Measurements from ENCODE around the gene ORM2.
"Not testable (repeated sequence)": the region's sequence is repeated elsewhere in the genome, so short reads cannot be mapped to it uniquely, and the experiment has no call there.

The ORM2 gene

DNA sequence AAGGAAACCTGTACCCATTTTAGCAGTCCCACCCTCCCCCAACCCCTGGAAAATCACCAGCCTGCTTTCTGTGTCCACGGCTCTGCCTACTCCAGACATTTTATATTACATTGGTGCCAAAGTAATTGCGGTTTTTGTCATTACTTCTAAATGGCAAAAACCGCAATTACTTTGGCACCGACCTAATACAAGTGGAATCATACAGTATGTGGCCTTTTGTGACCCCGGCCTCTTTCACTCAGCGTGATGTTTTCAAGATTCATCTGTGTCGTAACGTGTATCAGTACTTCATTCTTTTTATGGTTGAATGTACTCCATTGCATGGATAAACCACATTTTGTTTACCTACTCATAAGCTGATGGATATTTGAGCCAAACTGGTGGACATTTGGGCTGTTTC lies 16.5 kb upstream of the ORM2 start:
- DNase-seq (ENCODE audit: low read depth in 2 of 3, low spot score in 2 of 3), result no peak

DNA sequence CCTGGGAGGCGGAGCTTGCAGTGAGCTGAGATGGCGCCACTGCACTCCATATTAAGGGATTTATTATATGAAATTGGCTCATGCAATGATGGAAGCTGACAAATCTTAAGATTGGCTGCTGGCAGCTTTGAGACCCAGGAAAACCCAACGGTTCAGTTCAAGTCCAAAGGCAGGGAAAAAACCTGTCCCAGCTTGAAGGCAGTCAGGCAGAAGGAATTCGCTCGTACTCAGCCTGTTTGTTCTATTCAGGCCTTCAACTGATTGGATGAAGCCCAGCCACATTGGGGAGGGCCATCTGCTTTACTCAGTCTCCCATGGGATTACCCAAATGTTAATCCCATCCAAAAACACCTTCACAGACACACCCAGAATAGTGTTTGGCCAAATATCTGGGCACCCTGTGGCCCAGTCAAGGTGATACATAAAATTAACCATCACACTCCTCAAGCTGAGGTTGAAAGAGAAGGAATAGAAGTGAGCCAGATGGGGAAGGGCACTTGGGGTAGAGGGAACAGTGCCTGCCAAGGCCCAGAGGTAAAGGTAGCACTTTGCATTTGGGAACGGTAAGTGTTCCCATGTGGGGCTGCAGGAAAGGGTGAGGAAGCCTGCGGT lies 15.3 kb upstream of the ORM2 start:
- DNase-seq (ENCODE audit: low read depth in 2 of 3, low spot score in 2 of 3), result no peak

DNA sequence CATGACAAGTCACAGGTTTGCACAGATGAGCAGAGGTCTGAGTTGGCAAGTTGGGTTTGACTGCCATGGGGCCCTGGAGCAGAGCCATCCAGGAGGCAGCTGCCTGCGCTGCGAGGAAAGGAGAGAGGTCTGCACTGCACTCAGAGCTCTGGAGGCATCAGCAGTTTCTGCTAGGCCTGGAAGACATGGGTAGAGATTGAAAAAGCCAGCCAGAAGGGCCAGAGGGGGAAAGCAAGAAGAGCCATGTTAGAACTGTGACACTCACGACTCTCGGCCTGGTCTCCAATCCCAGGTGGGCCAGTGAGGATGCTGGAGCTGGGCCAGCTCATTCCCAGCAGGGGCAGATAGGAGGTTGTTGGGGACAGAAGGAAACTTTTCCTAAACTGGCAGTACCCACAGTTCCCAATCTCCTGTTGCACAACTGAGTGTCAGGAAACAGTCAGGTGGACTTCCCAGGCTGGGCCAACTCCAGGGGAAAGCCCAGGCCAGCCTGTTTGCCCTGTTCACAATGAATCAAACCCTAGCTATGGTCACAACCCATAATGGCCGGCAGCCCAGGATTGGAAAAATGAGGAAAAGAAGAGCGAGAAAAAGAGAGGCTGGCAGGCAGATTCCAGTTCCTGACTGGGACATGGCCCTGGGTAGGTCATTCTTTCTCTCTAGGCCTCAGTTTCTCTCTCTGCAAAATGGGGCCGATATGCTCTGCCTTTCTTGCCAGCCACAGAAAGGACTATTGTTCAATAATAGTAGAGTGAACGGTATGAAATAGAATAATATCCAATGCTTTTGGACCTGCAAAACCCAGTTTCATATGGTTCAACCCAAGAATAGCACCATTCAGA lies 14.6 kb upstream of the ORM2 start:
- no peak for DNase-seq (ENCODE audit: low read depth in 2 of 3, low spot score in 2 of 3)

DNA sequence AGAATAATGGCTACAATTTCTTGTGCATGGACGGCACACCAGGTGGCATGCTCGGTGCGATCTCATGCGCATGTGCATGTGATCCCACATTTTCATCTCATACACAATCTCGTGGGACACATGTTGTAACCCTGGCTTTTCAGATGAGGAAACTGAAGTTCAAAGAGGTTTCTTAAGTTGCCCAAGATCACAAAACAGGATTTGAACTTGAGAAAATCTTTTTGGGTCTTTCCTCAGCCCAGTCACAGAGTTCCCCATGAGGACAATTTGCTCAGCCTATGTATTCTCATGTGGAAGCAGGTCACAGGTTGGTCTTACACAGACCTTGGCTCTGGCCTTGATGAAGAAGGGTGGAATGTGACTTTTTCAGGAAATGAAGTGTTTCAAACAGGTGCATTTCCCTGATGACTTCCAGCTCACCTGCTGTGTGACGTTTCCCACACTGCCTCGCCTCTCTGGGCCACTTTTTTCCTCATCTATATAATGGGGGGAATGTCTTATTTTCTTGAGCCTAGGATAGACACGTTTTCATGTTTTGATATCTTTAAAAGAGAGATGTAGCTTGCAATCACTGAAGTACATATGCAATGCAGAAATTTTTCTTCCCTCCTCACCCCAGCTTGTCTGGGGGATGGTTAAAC lies 13.8 kb upstream of the ORM2 start:
- DNase-seq (ENCODE audit: low read depth in 2 of 3, low spot score in 2 of 3), result no peak

DNA sequence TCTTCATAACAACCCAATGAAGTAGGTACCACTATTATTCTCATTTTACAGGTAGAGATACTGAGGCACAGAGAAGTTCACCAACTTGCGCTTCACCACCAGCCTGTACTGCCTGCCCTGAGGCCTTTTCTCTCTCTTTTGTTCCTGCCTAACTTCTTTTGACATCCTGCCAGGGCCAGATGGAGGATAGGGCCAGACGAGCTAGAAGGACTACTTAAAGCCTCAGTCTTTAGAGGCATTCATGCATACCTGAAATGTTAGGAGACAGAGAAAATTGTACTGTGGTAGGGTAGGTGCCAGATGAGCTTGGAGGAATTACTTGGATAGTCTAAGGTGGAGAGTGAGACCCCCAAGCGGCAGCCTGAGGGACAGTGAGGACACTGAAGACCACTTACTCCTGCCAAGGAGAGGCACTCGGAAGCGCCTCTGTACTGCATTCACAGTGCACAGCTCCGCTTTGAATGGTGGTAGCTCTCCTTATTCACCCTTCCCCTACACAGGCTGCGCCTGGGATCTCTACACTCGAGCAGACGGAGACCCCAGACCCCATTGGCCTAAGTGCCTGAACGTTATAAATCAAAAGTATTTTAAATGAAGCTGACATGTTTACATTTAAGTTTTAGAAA lies 13.0 kb upstream of the ORM2 start:
- no peak for DNase-seq (ENCODE audit: low read depth in 2 of 3, low spot score in 2 of 3)

DNA sequence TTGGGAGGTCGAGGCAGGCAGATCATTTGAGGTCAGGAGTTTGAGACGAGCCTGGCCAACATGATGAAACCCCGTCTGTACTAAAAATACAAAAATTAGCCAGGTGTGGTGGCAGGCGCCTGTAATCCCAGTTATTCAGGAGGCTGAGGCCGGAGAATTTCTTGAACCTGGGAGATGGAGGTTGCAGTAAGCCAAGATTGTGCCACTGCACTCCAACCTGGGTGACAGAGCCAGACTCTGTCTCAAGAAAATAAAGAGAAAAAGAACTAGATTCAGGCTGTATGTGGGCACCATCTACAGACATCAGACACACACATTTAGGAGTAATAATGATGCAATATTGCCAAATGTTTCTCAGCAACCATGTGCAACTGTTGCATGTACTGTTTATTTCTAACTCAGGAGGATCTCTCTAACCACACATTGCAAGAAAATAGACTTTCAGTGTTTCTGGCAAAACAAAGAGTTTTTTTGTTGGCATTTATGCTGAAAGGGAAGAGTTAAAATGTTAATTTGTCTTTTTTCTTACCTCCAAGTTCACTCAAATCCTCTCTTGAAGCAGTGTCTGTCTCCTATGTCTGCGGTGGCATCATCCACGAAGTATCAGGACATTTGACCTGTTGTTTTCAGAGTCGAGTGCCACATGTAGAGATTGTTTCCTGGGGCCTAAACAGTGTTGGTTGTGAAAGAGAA lies 11.9 kb upstream of the ORM2 start:
- DNase-seq (ENCODE audit: low read depth in 2 of 3, low spot score in 2 of 3), result no peak

DNA sequence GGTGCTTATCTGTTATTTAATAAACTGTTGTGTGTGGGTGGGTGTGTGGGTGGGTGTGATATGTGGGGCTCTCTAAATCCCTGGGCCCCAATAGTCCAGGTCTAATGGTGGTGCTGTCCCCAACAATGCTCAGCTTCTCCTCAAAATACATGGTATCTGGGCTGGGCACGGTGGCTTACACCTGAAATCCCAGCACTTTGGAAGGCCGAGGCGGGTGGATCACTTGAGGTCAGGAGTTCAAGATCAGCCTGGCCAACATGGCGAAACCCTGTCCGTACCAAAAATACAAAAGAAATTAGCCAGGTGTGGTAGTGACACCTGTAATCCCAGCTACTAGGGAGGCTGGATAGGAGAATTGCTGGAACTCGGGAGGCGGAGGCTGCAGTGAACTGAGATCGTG lies 11.3 kb upstream of the ORM2 start:
- DNase-seq (ENCODE audit: low read depth in 2 of 3, low spot score in 2 of 3), result no peak

DNA sequence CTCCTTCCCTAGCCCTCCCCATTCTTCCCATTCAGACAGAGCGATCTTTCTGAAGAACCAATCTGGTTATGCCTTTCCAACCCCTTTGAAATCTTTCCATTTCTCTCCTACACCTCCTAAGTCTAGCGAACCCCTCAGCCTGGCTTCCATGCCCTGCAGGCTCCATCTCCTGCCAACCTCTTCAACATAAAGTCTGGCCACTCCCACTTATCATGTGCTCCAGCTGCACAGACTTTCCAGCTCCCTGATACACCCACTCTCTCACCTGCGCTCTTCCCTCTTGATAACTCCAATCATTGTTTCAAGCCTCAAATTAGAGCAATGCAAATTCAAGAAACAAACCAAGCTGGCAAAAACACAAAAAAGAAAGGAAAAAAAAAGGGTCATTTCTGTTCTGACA lies 10.5 kb upstream of the ORM2 start:
- no peak for DNase-seq (ENCODE audit: low read depth in 2 of 3, low spot score in 2 of 3)

DNA sequence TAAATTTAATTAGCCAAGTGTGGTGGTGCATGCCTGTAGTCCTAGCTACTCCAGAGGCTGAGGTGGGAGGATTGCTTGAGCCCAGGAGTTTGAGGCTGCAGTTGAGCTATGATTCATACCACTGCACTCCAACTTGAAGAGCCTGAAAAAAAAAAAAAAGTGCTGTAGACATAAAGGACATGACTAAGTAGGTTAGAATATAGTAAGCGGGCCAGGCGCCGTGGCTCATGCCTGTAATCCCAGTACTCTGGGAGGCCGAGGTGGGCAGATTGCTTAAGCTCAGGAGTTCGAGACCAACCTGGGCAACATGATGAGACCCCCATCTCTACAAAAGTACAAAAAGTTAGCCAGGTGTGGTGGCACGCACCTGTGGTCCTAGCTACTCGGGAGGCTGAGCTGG lies 9.0 kb upstream of the ORM2 start:
- DNase-seq (ENCODE audit: low read depth in 2 of 3, low spot score in 2 of 3), result not testable (repeated sequence)

DNA sequence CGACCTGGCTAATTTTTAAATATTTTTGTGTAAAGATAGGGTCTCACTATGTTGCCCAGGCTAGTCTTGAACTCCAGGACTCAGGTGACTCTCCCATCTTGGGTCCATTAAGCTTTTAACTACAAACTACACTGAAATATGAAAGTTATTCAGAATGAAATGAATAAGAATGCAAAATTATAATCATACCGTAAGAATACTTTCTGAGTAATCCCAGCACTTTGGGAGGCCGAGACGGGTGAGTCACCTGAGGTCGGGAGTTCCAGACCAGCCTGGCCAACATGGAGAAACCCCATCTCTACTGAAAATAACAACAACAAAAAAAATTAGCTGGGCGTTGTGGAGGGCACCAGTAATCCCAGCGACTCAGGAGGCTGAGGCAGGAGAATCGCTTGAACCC lies 7.9 kb upstream of the ORM2 start:
- no peak for DNase-seq (ENCODE audit: low read depth in 2 of 3, low spot score in 2 of 3)

DNA sequence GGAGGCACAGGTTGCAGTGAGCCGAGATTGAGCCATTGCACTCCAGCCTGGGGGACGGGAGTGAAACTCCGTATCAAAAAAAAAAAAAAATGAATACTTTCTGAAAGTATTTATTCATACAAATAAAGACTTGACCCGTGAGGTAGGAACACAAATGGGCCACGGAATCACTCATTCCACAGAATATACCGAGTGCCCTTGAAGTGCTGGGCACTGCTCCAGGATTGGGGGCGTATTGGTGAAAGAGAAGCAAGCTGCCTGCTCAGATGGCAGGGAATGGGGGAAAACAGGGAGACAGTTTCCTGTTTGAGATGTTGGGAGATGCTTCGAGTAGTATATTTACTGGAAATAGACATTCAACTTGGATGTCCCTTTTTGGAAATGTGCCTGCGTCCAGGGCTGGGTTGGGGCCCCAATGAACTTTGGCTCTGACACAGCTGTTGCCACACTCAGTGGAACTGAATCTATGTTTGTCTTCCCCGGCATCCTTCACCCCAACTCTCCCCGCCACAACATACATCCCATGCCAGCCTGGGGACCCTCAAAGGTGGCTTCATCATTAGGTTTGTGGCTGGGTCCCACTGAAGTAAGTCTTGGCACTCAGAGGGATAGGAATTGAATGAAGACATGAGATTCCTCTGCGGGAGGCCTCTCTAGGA lies 7.4 kb upstream of the ORM2 start:
- DNase-seq (ENCODE audit: low read depth in 2 of 3, low spot score in 2 of 3), result not testable (repeated sequence)

DNA sequence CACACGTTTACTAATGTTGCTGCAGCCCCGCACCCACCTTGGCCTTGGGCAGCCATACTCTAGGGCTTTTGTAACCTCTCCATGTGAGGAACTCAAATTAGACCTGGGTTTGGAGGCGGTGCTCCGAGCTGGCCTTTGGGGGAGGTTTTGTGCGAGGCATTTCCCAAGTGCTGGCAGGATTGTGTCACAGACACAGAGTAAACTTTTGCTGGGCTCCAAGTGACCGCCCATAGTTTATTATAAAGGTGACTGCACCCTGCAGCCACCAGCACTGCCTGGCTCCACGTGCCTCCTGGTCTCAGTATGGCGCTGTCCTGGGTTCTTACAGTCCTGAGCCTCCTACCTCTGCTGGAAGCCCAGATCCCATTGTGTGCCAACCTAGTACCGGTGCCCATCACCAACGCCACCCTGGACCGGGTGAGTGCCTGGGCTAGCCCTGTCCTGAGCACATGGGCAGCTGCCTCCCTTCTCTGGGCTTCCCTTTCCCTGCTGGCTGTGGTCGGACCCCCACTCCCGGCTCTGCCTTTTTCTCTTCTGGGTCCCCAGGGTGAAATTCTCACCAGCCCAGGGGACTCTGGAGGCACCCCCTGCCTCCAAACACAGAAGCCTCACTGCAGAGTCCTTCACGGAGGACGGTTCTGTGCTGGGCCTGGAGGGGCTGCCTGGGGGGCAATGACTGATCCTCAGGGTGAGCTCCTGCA lies 6.7 kb upstream of the ORM2 start, which contains the start of gene ORM1:
ORM1 (plus strand) TSS at position 268 of the 701 bp plus-strand sequence; CDS start at position 304, 36 bp downstream.
- not testable (repeated sequence) for DNase-seq (ENCODE audit: low read depth in 2 of 3, low spot score in 2 of 3)

DNA sequence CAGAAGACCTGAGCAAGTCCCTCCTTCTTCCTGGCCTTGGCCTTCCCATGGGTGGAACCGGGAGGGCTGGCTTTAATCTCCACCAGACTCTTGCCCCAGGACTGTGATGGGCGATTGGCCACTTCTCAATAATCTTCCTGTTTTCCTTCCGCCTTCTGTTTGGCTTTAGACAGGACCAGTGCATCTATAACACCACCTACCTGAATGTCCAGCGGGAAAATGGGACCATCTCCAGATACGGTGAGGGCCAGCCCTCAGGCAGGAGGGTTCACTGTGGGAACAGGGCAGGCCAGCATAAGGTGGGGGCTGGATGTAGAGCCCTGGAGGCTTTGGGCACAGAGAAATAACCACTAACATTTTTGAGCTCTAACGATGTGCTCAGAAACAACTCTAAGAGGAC lies 5.8 kb upstream of the ORM2 start:
- DNase-seq (ENCODE audit: low read depth in 2 of 3, low spot score in 2 of 3), result not testable (repeated sequence)

DNA sequence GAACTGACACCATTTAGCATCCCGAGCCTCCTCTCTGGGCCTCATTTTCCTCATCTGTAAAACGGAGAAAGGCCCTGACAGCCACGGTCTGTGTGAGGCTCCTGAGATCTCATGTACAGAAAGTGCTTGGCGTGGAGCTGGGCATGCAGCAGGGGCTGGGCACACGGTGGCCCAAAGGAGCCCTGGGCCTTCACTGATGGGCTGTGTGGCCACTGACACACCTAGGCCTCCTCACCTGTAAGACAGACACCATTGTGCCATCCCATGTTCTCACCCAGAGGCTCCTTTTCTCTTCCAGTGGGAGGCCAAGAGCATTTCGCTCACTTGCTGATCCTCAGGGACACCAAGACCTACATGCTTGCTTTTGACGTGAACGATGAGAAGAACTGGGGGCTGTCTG lies 5.2 kb upstream of the ORM2 start:
- DNase-seq (ENCODE audit: low read depth in 2 of 3, low spot score in 2 of 3), result no peak

DNA sequence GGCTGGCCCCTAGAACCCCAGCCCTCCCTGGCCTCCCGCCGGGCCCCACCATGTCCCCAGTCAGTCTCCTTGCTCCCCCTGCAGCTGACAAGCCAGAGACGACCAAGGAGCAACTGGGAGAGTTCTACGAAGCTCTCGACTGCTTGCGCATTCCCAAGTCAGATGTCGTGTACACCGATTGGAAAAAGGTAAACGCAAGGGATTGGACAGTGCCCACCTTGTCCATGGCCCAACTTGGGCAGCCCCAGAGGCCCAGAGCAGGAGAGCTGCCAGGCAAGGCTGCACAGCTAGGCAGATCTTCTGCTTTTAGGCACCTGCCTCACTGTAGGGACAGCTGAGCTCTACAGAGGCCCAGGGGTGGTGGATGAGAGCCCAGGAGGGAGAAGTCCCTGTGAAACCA lies 4.7 kb upstream of the ORM2 start:
- not testable (repeated sequence) for DNase-seq (ENCODE audit: low read depth in 2 of 3, low spot score in 2 of 3)

DNA sequence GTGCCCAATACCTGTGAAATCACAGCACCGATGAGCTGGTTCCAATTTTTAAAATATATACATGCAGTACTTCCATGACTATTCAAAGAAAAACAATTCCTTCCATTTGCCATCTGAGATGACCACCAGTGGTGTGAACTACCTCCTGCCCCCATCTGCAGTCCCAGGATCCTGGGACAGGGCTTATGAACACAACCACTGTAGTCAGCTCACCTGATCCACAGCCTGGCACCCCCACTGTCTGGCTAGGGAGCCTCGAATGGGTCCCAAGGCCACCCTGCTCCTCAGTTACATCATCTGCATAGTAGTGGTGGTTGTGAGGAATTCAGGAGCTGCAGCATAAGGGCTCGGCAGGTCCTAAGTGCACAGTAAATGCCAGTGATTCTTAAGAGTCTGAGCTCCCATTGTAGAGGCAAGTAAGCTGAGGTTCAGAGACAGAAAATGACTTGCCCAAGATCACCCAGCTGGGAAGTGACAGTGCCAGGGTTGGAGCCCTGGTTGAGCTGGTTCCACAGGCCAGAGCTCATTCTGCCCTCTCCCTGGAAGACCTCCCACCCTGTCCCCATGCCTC lies 3.9 kb upstream of the ORM2 start:
- DNase-seq (ENCODE audit: low read depth in 2 of 3, low spot score in 2 of 3), result not testable (repeated sequence)

DNA sequence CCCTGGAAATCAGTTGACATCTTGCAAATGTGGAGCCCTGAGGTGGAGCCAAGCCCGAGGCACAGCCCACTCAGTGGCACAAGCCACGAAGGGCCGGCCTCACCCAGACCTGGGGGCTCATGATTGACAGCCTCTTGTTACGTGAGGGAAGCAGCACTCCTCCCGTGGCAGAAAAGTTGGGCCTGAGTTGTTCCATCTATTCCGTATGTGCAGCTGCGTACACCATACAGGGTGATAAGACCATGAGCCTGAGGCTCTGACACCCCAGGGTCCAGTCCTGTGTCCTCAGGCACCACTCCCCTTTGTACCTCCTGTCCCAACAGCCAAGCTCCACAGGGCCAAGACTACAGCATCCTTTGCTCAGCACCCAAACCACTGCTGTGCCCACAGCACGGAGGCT lies 1.9 kb upstream of the ORM2 start:
- DNase-seq (ENCODE audit: low read depth in 2 of 3, low spot score in 2 of 3), result no peak

DNA sequence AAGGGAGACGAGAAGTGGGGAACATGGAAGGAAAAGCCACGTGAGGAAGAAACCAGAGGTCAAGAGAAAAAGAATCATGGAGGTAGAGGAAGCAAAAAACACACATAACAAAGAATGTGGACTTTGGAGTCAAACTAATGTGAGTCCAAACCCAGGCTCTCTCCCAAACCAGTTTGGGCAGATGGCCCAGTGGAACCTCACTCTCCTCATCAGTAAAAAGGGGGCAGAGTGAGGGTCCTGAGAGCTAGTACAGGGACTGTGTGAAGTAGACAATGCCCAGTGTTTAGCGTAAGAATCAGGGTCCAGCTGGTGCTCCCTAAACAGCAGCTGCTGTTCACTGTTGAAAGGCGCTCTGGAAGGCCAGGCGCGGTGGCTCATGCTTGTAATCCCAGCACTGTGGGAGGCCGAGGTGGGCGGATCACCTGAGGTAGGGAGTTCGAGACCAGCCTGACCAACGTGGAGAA lies 1.3 kb upstream of the ORM2 start:
- not testable (repeated sequence) for DNase-seq (ENCODE audit: low read depth in 2 of 3, low spot score in 2 of 3)

DNA sequence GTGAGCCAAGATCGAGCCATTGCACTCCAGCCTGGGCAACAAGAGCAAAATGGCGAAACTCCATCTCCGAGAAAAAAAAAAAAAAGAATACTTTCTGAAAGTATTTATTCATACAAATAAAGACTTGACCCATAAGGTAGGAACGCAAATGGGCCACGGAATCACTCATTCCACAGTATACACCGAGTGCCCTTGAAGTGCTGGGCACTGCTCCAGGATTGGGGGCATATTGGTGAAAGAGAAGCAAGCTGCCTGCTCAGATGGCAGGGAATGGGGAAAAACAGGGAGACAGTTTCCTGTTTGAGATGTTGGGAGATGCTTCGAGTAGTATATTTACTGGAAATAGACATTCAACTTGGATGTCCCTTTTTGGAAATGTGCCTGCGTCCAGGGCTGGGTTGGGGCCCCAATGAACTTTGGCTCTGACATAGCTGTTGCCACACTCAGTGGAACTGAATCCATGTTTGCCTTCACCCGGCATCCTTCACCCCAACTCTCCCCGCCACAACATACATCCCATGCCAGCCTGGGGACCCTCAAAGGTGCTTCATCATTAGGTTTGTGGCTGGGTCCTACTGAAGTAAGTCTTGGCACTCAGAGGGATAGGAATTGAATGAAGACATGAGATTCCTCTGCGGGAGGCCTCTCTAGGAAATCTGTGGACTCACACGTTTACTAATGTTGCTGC lies 588 bp upstream of the ORM2 start:
- not testable (repeated sequence) for DNase-seq (ENCODE audit: low read depth in 2 of 3, low spot score in 2 of 3)
